ENCODE measurements around the gene LRRC36.

DNA sequence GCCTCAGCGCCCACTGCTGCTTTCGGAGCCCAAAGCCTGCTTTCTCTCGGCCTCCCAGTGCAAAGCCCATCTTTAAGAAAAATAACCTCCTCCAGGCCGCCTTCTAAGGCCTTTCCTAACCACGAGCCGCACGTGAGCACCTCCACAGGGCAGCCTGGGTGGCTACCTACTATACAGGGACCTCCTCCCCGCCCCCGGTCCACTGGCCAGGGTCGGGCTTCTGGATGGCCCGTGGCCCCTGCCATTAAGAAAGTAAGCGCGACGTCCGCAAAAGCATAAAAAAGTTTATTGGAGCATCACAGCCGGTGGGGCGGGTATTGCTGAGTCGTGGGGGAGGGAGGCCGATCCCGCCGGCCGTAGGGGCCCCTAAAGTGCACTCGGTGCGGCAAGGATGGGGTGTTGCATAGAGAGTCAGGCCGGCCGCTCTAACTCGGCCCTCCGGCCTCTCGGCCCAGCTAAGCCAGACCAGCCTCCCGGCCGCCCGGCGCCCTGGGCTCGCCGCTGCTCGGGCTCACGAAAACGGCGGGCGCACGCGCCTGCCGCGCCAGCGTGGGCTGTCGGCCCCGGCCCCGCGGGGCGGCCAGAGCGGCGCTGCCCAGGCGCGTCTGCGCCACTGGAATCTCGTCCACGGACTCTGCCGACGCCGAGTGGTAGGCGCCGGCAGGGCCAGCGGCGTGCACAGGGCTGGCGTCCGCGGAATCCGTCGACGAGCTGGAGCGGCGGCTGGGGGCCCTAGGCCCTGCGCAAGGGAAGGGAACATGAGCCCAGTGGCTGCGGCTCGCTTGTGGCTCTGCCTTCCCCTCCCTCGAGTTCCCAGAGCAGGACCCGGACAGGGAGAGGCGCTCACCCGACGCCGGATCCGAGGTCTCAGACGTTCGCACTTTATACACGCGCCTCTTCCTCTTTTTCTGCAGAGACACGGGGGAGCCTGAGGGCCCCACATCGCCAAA is 67.8 kb downstream of the LRRC36 start:
- TF ChIP-seq, protein P1, sequence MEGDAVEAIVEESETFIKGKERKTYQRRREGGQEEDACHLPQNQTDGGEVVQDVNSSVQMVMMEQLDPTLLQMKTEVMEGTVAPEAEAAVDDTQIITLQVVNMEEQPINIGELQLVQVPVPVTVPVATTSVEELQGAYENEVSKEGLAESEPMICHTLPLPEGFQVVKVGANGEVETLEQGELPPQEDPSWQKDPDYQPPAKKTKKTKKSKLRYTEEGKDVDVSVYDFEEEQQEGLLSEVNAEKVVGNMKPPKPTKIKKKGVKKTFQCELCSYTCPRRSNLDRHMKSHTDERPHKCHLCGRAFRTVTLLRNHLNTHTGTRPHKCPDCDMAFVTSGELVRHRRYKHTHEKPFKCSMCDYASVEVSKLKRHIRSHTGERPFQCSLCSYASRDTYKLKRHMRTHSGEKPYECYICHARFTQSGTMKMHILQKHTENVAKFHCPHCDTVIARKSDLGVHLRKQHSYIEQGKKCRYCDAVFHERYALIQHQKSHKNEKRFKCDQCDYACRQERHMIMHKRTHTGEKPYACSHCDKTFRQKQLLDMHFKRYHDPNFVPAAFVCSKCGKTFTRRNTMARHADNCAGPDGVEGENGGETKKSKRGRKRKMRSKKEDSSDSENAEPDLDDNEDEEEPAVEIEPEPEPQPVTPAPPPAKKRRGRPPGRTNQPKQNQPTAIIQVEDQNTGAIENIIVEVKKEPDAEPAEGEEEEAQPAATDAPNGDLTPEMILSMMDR (conservative IDR thresholded peaks at IDR 0.05; ENCODE audit: low read length), result no peak
- no peak for TF ChIP-seq EZH2phosphoT487 (IDR thresholded peaks at IDR 0.05; ENCODE audit: borderline replicate concordance)

All from Loucy (cell line).